Left ventricle myocardium inferior (tissue), 1 donor: Measurements from ENCODE around the gene SOX13. TPM values are rescaled to one million over a fixed set of nuclear protein-coding genes. Genes with fewer than 3 reads are reported as not detected.

Source experiments
- DNase-seq: peaks from one replicate; pipeline ENCODE4 v3.0.0-alpha.2; 2020
- H3K27ac ChIP-seq: fragments of 200-600 bp; replicated peaks from 2 replicates; pipeline ENCODE4 v1.8.0; 2021
- H3K27me3 ChIP-seq: fragments of 200-600 bp; 2 replicates; pipeline ENCODE4 v1.8.0; 2021; ENCODE audit warnings: low read depth
- H3K36me3 ChIP-seq: fragments of 200-600 bp; 2 replicates; pipeline ENCODE4 v1.8.0; 2021
- H3K4me1 ChIP-seq: fragments of 200-600 bp; 2 replicates; pipeline ENCODE4 v1.8.0; 2021
- H3K4me3 ChIP-seq: fragments of 200-600 bp; 2 replicates; pipeline ENCODE4 v1.8.0; 2021; ENCODE audit warnings: mild to moderate bottlenecking, moderate library complexity
- H3K9me3 ChIP-seq: fragments of 200-600 bp; replicated peaks from 2 replicates; pipeline ENCODE4 v1.8.0; 2021
- intact Hi-C: fragments of 100-400 bp; cut with micrococcal nuclease; formaldehyde crosslinking; loops from one replicate; pipeline ENCODE4 v1.11.0; 2022
- total RNA-seq: library from RNA; stranded (reverse); fragmentation: NEBNext Ultra II Directional; extraction: Animal tissue kit (Norgen Biotek cat#: 25700); gene quantifications from one replicate; pipeline ENCODE4 v1.2.1, GENCODE V29; 2021
- TF ChIP-seq, protein P1 (sequence below): fragments of 200-600 bp; IDR thresholded peaks from 2 replicates; pipeline ENCODE4 v1.8.0; 2021; ENCODE audit warnings: antibody characterized with exemption, mild to moderate bottlenecking, borderline replicate concordance
- donor health status: DM: no; HTN: yes; CAD: no; lungs with severe emphysema.

The SOX13 gene
- total RNA-seq, 1 donor from 2014 or later = 13.1 TPM

- DNase-seq = no peak
- intact Hi-C loops = no loop called here
- H3K36me3 ChIP-seq = no peaks in the 10 kb centered on the region
- peak overlapping the region; percentile 67 for H3K27ac ChIP-seq
- H3K4me1 ChIP-seq = peaks cover 100% of the 10 kb centered on the region
- TF ChIP-seq, protein P1, sequence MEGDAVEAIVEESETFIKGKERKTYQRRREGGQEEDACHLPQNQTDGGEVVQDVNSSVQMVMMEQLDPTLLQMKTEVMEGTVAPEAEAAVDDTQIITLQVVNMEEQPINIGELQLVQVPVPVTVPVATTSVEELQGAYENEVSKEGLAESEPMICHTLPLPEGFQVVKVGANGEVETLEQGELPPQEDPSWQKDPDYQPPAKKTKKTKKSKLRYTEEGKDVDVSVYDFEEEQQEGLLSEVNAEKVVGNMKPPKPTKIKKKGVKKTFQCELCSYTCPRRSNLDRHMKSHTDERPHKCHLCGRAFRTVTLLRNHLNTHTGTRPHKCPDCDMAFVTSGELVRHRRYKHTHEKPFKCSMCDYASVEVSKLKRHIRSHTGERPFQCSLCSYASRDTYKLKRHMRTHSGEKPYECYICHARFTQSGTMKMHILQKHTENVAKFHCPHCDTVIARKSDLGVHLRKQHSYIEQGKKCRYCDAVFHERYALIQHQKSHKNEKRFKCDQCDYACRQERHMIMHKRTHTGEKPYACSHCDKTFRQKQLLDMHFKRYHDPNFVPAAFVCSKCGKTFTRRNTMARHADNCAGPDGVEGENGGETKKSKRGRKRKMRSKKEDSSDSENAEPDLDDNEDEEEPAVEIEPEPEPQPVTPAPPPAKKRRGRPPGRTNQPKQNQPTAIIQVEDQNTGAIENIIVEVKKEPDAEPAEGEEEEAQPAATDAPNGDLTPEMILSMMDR = no peak
- H3K9me3 ChIP-seq = no peaks in the 10 kb centered on the region
- no peaks in the 10 kb centered on the region for H3K27me3 ChIP-seq
- H3K4me3 ChIP-seq = no peak overlapping the region
These were observed 10.6 kb downstream of the SOX13 start for GRCh38 chr1:204083491-204083890.

DNA sequence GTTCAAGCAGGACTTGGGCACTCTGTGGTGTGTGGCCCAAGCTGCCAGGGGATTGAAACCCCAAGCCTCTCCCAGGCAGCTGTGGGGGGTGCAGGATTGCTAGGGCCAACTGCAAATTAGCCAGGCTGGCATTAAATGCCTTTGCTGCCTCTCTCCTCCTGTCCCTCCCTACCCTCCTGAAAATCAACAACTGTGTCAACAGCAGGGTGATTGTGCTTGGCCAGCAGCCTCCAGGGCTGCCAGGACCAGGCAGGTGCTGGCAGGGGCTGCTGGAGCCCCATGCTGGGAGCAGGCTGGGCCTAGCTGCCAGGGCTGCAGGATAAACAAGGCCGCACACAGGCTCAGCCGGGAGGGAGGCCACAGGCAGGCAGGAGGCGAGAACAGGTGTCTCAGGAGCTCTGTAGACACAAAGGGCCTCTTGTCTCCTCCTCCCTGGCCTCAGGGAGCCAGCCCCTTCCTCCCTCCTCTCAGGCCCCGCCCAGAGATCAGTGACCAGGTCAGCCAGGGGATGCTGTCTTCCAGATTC lies 11.4 kb downstream of the SOX13 start:
- Histone ChIP-seq H3K27ac (peak overlapping the region; percentile 67), H3K9me3 (no peaks in the 10 kb centered on the region), H3K4me3 (no peak overlapping the region), H3K36me3 (no peaks in the 10 kb centered on the region), H3K27me3 (no peaks in the 10 kb centered on the region), H3K4me1 (peaks cover 100% of the 10 kb centered on the region)
- TF ChIP-seq, protein P1 = no peak
- intact Hi-C loops = no loop called here
- peak; percentile 36 for DNase-seq

DNA sequence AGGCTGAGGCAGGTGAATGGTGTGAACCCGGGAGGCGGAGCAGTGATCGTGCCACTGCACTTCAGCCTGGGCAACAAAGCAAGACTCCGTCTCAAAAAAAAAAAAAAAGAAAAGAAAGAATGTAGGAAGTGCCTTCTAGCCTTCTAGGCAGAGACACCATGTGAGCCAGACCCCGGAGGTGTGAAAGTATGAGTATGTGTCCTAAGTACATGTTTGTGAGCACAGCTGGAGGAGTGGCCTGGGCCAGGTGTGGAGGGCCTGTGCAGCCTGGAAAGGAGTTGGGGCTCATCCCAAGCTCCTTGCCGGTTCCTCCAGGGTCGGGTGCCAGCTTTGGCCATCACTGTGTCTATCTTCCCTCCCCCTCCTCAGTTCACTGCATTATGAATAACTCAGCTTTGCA lies 13.0 kb downstream of the SOX13 start:
- Histone ChIP-seq H3K9me3 (no peaks in the 10 kb centered on the region), H3K27ac (peak overlapping the region; percentile 39), H3K4me1 (peaks cover 100% of the 10 kb centered on the region), H3K27me3 (no peaks in the 10 kb centered on the region), H3K4me3 (no peak overlapping the region), H3K36me3 (no peaks in the 10 kb centered on the region)
- TF ChIP-seq, protein P1 = no peak
- intact Hi-C loops = no loop called here
- no peak for DNase-seq

DNA sequence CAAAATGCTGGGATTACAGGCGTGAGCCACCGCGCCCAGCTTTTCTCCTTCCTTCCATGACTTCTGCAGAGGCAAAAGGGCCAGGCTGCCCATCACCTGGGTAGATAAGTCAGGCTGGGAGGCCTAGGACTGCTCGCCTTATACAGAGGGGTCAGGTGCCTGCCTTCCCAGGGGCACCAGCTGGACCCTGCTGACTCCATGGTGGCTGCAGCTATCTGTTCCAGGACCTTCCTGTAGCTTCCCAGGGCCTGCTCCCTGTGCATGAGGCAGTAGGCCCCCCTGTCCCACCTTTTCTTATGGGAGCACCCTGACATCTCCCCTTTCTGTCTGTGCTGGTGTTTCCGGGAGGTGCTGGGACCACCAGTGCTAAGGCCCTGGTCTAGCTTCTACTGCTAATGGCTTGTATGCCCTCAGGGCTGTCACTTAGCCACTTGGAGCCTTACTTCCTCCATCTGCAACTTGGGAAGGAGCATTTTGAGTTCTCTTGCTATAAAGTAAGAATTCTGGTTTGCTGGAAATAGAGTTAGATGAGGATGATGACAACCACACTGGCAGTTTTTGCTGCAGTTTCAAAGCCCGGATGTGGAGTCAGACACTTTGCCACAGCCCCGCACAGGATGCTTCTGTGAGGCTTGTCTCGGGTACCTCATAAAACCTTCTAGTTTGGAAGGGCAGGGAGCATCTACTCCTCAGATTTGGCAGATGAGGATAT lies 14.4 kb downstream of the SOX13 start:
- Histone ChIP-seq H3K27ac (peak overlapping the region; percentile 86), H3K27me3 (no peaks in the 10 kb centered on the region), H3K9me3 (no peaks in the 10 kb centered on the region), H3K4me1 (peaks cover 99% of the 10 kb centered on the region), H3K36me3 (no peaks in the 10 kb centered on the region), H3K4me3 (no peak overlapping the region)
- no peak for DNase-seq
- intact Hi-C loops = no loop called here
- TF ChIP-seq, protein P1 = no peak

DNA sequence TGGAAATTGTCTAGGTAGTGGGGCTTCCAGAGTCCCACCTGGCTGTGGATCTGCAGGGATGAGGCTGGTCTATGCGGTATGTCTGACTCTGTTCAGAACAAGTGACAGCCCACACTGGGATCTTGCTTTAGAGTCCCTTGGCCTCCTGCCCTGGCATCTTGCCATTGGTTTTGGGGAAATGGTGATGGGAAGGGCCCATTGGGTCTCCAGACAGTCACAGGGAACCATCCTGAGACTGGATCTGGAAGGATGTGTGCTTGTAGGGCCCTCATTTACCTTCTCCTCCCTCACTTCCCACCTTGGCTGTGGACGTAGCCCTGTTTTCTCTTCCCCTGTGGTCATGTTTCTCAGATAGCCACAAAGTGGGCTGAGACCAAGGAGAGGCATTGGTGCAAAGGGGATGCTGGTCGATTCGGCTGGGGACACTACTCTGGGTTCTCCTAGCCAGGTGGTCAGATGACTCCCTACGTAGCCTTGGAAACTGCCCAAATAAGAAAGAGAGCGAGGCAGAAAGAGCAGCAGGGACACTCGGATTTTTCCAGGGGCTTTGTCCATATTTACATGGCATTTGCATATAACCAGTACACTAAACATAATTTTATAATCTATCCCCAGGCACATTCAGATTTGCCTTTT lies 15.1 kb downstream of the SOX13 start:
- Histone ChIP-seq H3K9me3 (no peaks in the 10 kb centered on the region), H3K4me3 (peak overlapping the region; percentile 30), H3K36me3 (no peaks in the 10 kb centered on the region), H3K4me1 (peaks cover 99% of the 10 kb centered on the region), H3K27ac (peak overlapping the region; percentile 86), H3K27me3 (no peaks in the 10 kb centered on the region)
- DNase-seq = peak; percentile 46
- intact Hi-C loops = no loop called here
- TF ChIP-seq, protein P1 = no peak
